Breast epithelium (tissue), 3 donors: ENCODE measurements around the gene JPH3.

Experiments used
- CTCF ChIP-seq, 3 donors: fragments of 450-650 bp; IDR thresholded peaks; one replicate each; pipeline ENCODE4 v1.5.1; 2016 to 2017; ENCODE audit warnings: antibody characterized with exemption in 3 of 3, mild to moderate bottlenecking in 3 of 3, moderate library complexity in 3 of 3
- POLR2A ChIP-seq: fragments of 450-650 bp; IDR thresholded peaks from one replicate; pipeline ENCODE4 v1.6.1; 2016; ENCODE audit warnings: antibody characterized with exemption, mild to moderate bottlenecking, moderate library complexity
- POLR2AphosphoS5 ChIP-seq, 3 donors: sonication (generic); formaldehyde crosslinking; IDR thresholded peaks; one replicate each; pipeline ENCODE4 v1.6.1; 2017; ENCODE audit warnings: antibody characterized with exemption in 3 of 3

GRCh38 chr16:87571868-87572244 lies 30.5 kb upstream of the JPH3 start:
- TF ChIP-seq CTCF (IDR thresholded peaks at IDR 0.05) (no peak), POLR2A (no peak), POLR2AphosphoS5 (IDR thresholded peaks at IDR 0.05) (no peak)
